K562 (cell line): ENCODE results near the gene RCOR1. TPM values are rescaled to one million over a fixed set of nuclear protein-coding genes. Genes with fewer than 3 reads are reported as not detected.

ENCODE experiments used
- C11orf30 ChIP-seq: fragments of 450-650 bp; IDR thresholded peaks from 2 replicates; pipeline ENCODE4 v1.6.1; 2016; ENCODE audit warnings: low read depth, mild to moderate bottlenecking
- FOSL1 ChIP-seq: fragments of 200-800 bp; sonication (Bioruptor generic); conservative IDR thresholded peaks from 2 replicates; pipeline ENCODE4 v1.6.1; 2016; ENCODE audit warnings: missing genetic modification characterization, missing compliant biosample characterization
- FUS ChIP-seq: fragments of 200-400 bp; formaldehyde crosslinking; optimal IDR thresholded peaks from 2 replicates; pipeline ENCODE3; 2017; ENCODE audit warnings: low read depth, low read length
- GABPA ChIP-seq: fragments of 200-800 bp; sonication (Bioruptor generic); conservative IDR thresholded peaks from 2 replicates; pipeline ENCODE4 v1.6.1; 2016; ENCODE audit warnings: low read depth, missing genetic modification characterization, missing compliant biosample characterization
- GATA2 ChIP-seq: sonication (generic); formaldehyde crosslinking; IDR thresholded peaks from 2 replicates; pipeline ENCODE4 v1.4.0; 2020; ENCODE audit warnings: mild to moderate bottlenecking, missing genetic modification reagents
- GTF2B ChIP-seq: IDR thresholded peaks from 2 replicates; pipeline ENCODE4 v1.6.1; 2011; ENCODE audit not compliant: insufficient read length; ENCODE audit errors: extremely low read depth
- HMBOX1 ChIP-seq: sonication (generic); IDR thresholded peaks from 2 replicates; pipeline ENCODE4 v1.6.1; 2016
- HOXB6 ChIP-seq: fragments of 250-450 bp; sonication (Bioruptor Pico); IDR thresholded peaks from 2 replicates; pipeline ENCODE4 v1.5.1; 2022; ENCODE audit warnings: mild to moderate bottlenecking, borderline replicate concordance
- KDM5B ChIP-seq: fragments of 200-600 bp; sonication (generic); IDR thresholded peaks from 2 replicates; pipeline ENCODE4 v1.6.1; 2012; ENCODE audit warnings: low read depth, mild to moderate bottlenecking, moderate library complexity, low read length, control low read depth, inconsistent platforms; ENCODE audit not compliant: insufficient replicate concordance
- KLF13 ChIP-seq: fragments of 450-650 bp; IDR thresholded peaks from 2 replicates; pipeline ENCODE4 v1.6.1; 2016; ENCODE audit warnings: missing genetic modification characterization, low read depth, mild to moderate bottlenecking, missing compliant biosample characterization, moderate library complexity, borderline replicate concordance
- MCM5 ChIP-seq: fragments of 450-650 bp; IDR thresholded peaks from 2 replicates; pipeline ENCODE4 v1.6.1; 2016; ENCODE audit warnings: low read depth
- MTF1 ChIP-seq: fragments of 250-450 bp; sonication (Bioruptor Pico); IDR thresholded peaks from 2 replicates; pipeline ENCODE4 v1.9.0; 2021; ENCODE audit warnings: moderate library complexity, mild to moderate bottlenecking, inconsistent platforms, borderline replicate concordance
- NFXL1 ChIP-seq: fragments of 450-650 bp; formaldehyde crosslinking; IDR thresholded peaks from 2 replicates; pipeline ENCODE4 v1.4.0; 2021; ENCODE audit warnings: mild to moderate bottlenecking
- NR2F6 ChIP-seq: fragments of 450-650 bp; formaldehyde crosslinking; IDR thresholded peaks from 2 replicates; pipeline ENCODE4 v1.4.0; 2020; ENCODE audit warnings: mild to moderate bottlenecking
- PHTF2 ChIP-seq: fragments of 250-450 bp; sonication (Bioruptor Pico); IDR thresholded peaks from 2 replicates; pipeline ENCODE4 v1.5.0; 2021; ENCODE audit warnings: mild to moderate bottlenecking
- RAD21 ChIP-seq, 2 experiments: fragments of 250-450 bp in 1 of 2; fragments of 450-650 bp in 1 of 2; sonication (Bioruptor Pico) in 1 of 2; formaldehyde crosslinking in 1 of 2; IDR thresholded peaks in 1 of 2; conservative IDR thresholded peaks in 1 of 2; 2 replicates each; pipeline versions ENCODE4 v1.4.0 to v1.8.0; 2020 to 2022; ENCODE audit warnings: mild to moderate bottlenecking in 2 of 2, moderate library complexity in 1 of 2
- SMARCE1 ChIP-seq: fragments of 450-650 bp; IDR thresholded peaks from 2 replicates; pipeline ENCODE4 v1.7.1; 2016; ENCODE audit warnings: mild to moderate bottlenecking
- SRSF9 ChIP-seq: fragments of 200-400 bp; formaldehyde crosslinking; IDR thresholded peaks from 2 replicates; pipeline ENCODE4 v1.6.1; 2017; ENCODE audit warnings: low read depth, low read length, borderline replicate concordance
- STAG1 ChIP-seq: sonication (generic); formaldehyde crosslinking; IDR thresholded peaks from 2 replicates; pipeline ENCODE4 v1.5.0; 2020; ENCODE audit warnings: missing genetic modification reagents, borderline replicate concordance
- SUPT5H ChIP-seq: fragments of 450-650 bp; IDR thresholded peaks from 2 replicates; pipeline ENCODE4 v1.6.1; 2016
- TAF15 ChIP-seq: fragments of 200-400 bp; formaldehyde crosslinking; IDR thresholded peaks from 2 replicates; pipeline ENCODE4 v1.6.1; 2017; ENCODE audit warnings: mild to moderate bottlenecking, low read depth, low read length, moderate library complexity
- TEAD4 ChIP-seq, 2 experiments: sonication (generic) in 1 of 2; formaldehyde crosslinking in 1 of 2; IDR thresholded peaks; 2 replicates each; pipeline versions ENCODE4 v1.6.1 to v1.8.0; 2012 to 2022; ENCODE audit warnings: borderline replicate concordance in 1 of 2, inconsistent platforms in 1 of 2, low read length in 1 of 2, mild to moderate bottlenecking in 1 of 2, missing genetic modification reagents in 1 of 2
- TRIM24 ChIP-seq, 2 experiments: fragments of 450-650 bp; IDR thresholded peaks; 2 replicates each; pipeline ENCODE4 v1.6.1; 2016
- ZKSCAN1 ChIP-seq: fragments of 150-350 bp; IDR thresholded peaks from 2 replicates; pipeline ENCODE4 v1.6.1; 2016; ENCODE audit warnings: low read depth, low read length
- ZNF140 ChIP-seq: fragments of 250-450 bp; sonication (Bioruptor Pico); IDR thresholded peaks from 2 replicates; pipeline ENCODE4 v1.8.0; 2021; ENCODE audit warnings: moderate library complexity, mild to moderate bottlenecking, inconsistent platforms
- polyA plus RNA-seq, 8 experiments: library from polyadenylated mRNA; depleted of rRNA in 4 of 8; stranded (reverse) in 5 of 8; unstranded in 3 of 8; fragments of >200 nt; fragmentation: Nextera tagmentation in 2 of 8; fragmentation: Illumina TruSeq in 1 of 8; extraction: Ambion mirVana in 2 of 8; extraction: Trizol in 1 of 8; gene quantifications; 2 replicates each; pipeline versions ENCODE4 v1.2.1 to v1.2.3, GENCODE V29; 2011 to 2014; ENCODE audit warnings: inconsistent platforms in 1 of 8, missing spikeins in 1 of 8
- total RNA-seq, 7 experiments: library from RNA; depleted of rRNA in 6 of 7; stranded (reverse); fragments of >200 nt in 6 of 7; fragmentation: Illumina TruSeq in 2 of 7; extraction: Trizol in 2 of 7; gene quantifications; 2 replicates each; pipeline versions ENCODE4 v1.2.1 to v1.2.3, GENCODE V29; 2011 to 2021; ENCODE audit warnings: low replicate concordance in 1 of 7
- TF ChIP-seq, protein P1 (sequence below): fragments of 450-650 bp; formaldehyde crosslinking; IDR thresholded peaks from 2 replicates; pipeline ENCODE4 v1.4.0; 2020; ENCODE audit warnings: mild to moderate bottlenecking, moderate library complexity
- TF ChIP-seq, protein P2 (sequence below): sonication (generic); formaldehyde crosslinking; IDR thresholded peaks from 2 replicates; pipeline ENCODE4 v1.9.0; 2022; ENCODE audit warnings: mild to moderate bottlenecking, missing genetic modification reagents

Gene RCOR1
- total and polyA plus RNA-seq, 9 of the 15 experiments (the other 6 are each of a cell fraction or from before 2014, with no cell fraction given) = 8.5 to 47.9 (median 20.9) TPM

- TF ChIP-seq TAF15 (no peak), FOSL1 (tag) (peak; percentile 95), GABPA (tag) (peak; percentile 50; the same call in 1 of the 2 replicates), GTF2B (peak; percentile 65), GATA2 (CRISPR knock-in tag) (peak; percentile 76), PHTF2 (CRISPR knock-in tag) (no peak), STAG1 (no peak), SRSF9 (no peak), HOXB6 (CRISPR knock-in tag) (no peak), TRIM24 (IDR thresholded peaks at IDR 0.05) (peak in 1 of 2 experiments; percentile 61; a peak in 1 of 4 replicates), SUPT5H (peak; percentile 91), ZKSCAN1 (peak; percentile 59), MTF1 (CRISPR knock-in tag) (no peak), HMBOX1 (peak; percentile 33; the same call in 1 of the 2 replicates), FUS (no peak), NR2F6 (no peak), KDM5B (no peak), MCM5 (no peak), ZNF140 (CRISPR knock-in tag) (no peak), KLF13 (tag) (no peak), RAD21 (CRISPR knock-in tag; conservative IDR thresholded peaks at IDR 0.05 in 1 of 2, IDR thresholded peaks at IDR 0.05 in 1 of 2) (no peak), C11orf30 (peak; percentile 89), TEAD4 (IDR thresholded peaks at IDR 0.05; ENCODE audit: low read length) (peak; percentile 70), TEAD4 (CRISPR knock-in tag; IDR thresholded peaks at IDR 0.05; ENCODE audit: borderline replicate concordance) (no peak), SMARCE1 (peak; percentile 89), NFXL1 (no peak)
- TF ChIP-seq, protein P1, sequence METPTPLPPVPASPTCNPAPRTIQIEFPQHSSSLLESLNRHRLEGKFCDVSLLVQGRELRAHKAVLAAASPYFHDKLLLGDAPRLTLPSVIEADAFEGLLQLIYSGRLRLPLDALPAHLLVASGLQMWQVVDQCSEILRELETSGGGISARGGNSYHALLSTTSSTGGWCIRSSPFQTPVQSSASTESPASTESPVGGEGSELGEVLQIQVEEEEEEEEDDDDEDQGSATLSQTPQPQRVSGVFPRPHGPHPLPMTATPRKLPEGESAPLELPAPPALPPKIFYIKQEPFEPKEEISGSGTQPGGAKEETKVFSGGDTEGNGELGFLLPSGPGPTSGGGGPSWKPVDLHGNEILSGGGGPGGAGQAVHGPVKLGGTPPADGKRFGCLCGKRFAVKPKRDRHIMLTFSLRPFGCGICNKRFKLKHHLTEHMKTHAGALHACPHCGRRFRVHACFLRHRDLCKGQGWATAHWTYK = no peak
- TF ChIP-seq, protein P2, sequence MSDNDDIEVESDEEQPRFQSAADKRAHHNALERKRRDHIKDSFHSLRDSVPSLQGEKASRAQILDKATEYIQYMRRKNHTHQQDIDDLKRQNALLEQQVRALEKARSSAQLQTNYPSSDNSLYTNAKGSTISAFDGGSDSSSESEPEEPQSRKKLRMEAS = no peak; the same call in 1 of the 2 replicates
Measured at GRCh38 chr14:102551995-102552705, 40.3 kb upstream of the RCOR1 start (continued).
